Transverse colon (tissue), 4 donors: ENCODE data around the gene B3GNT7. TPM values are rescaled to one million over a fixed set of nuclear protein-coding genes. Genes with fewer than 3 reads are reported as not detected.
"Not testable (repeated sequence)": the region's sequence is repeated elsewhere in the genome, so short reads cannot be mapped to it uniquely, and the experiment has no call there.

Experiments
- DNase-seq: peaks from one replicate; pipeline ENCODE4 v3.0.0-alpha.2; 2019
- H3K27ac ChIP-seq, 4 donors: fragments of 200-600 bp; sonication (generic); 2 replicates each; pipeline ENCODE4 v1.5.1; 2016 to 2018; ENCODE audit warnings: inconsistent platforms in 4 of 4
- H3K27me3 ChIP-seq: fragments of 200-600 bp; sonication (generic); 2 replicates; pipeline ENCODE4 v1.5.1; 2017; ENCODE audit warnings: inconsistent platforms
- H3K36me3 ChIP-seq, 4 donors: fragments of 200-600 bp; sonication (generic); 2 replicates each; pipeline ENCODE4 v1.5.1; 2017 to 2019; ENCODE audit warnings: inconsistent platforms in 4 of 4
- H3K4me1 ChIP-seq, 4 donors: fragments of 200-600 bp; sonication (generic); 2 replicates each; pipeline ENCODE4 v1.5.1; 2017 to 2020; ENCODE audit warnings: inconsistent platforms in 4 of 4
- H3K4me3 ChIP-seq, 4 donors: fragments of 200-600 bp; sonication (generic); 1 replicate in 1 of 4; 2 replicates in 3 of 4; pipeline versions ENCODE4 v1.5.1 to v1.6.1; 2017 to 2019; ENCODE audit warnings: inconsistent platforms in 4 of 4
- H3K9me3 ChIP-seq, 2 donors: fragments of 200-600 bp; sonication (generic); 2 replicates each; pipeline ENCODE4 v1.5.1; 2017 to 2019; ENCODE audit warnings: inconsistent platforms in 2 of 2
- EP300 ChIP-seq: sonication (generic); formaldehyde crosslinking; IDR thresholded peaks from one replicate; pipeline ENCODE4 v1.6.1; 2017; ENCODE audit warnings: antibody characterized with exemption, low read depth
- POLR2A ChIP-seq: fragments of 450-650 bp; IDR thresholded peaks from one replicate; pipeline ENCODE4 v1.6.1; 2016; ENCODE audit warnings: antibody characterized with exemption, mild to moderate bottlenecking, moderate library complexity
- POLR2AphosphoS5 ChIP-seq, 3 donors: sonication (generic); formaldehyde crosslinking; IDR thresholded peaks; one replicate each; pipeline ENCODE4 v1.6.1; 2016; ENCODE audit warnings: antibody characterized with exemption in 3 of 3
- WGBS, 2 donors: methylation state at CpG; one replicate each; pipeline ENCODE4 v1.1.5; 2018; ENCODE audit warnings: low coverage in 1 of 2; 5-methylcytosine and 5-hydroxymethylcytosine counted together
- in situ Hi-C, 4 donors: fragments of 200-750 bp; cut with MboI; loops; one replicate each; pipeline versions ENCODE4 v1.15.0 to v1.15.1; 2017; ENCODE audit warnings: low sequenced_read_pairs in 3 of 4, low pct_ligation_motif_present in 1 of 4, low pct_unique_long_range_greater_than_20kb in 1 of 4
- intact Hi-C: fragments of 100-400 bp; cut with DNase I; formaldehyde crosslinking; loops from one replicate; pipeline ENCODE4 v1.15.1; 2023; ENCODE audit warnings: low total_unique reads
- total RNA-seq, 4 donors: library from RNA; depleted of rRNA; stranded (reverse); fragments of >200 nt; gene quantifications; one replicate each; pipeline ENCODE4 v1.1.0, GENCODE V29; 2016
- TF ChIP-seq, protein P1 (sequence below), 5 experiments: fragments of 200-600 bp in 3 of 5; fragments of 450-650 bp in 2 of 5; sonication (generic) in 3 of 5; IDR thresholded peaks; 1 replicate in 2 of 5; 2 replicates in 3 of 5; pipeline ENCODE4 v1.5.1; 2016 to 2017; ENCODE audit warnings: antibody characterized with exemption in 5 of 5, inconsistent platforms in 3 of 5, mild to moderate bottlenecking in 2 of 5, moderate library complexity in 1 of 5

B3GNT7 gene
- total RNA-seq, 4 donors from 2014 or later: 41.8 to 113 (median 55.2) TPM

DNA sequence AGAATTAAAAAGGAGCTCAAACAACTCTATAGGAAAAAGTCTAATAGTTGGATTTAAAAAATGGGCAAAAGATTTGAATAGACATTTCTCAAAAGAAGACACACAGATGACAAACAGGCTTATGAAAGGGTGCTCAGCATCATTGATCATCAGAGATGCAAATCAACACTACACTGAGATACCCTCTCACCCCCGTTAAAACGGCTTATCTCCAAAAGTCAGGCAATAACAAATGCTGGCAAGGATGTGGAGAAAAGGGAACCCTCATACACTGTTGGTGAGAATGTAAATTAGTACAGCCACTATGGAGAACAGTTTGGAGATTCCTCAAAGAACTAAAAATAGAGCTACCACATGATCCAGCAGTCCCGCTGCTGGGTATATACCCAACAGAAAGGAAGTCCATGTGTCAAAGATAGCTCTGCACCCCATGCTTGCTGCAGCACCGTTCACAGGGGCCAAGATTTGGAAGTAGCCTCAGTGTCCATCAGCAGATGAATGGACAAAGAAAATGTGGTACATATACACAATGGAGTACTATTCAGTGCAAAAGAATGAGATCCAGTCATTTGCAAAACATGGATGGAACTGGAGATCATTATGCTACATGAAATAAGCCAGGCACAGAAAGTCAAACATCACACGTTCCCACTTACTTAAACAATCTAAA, 46.7 kb upstream of the B3GNT7 start:
- intact Hi-C loops (no loop called here), in situ Hi-C loops (no loop called here)
- Histone ChIP-seq H3K9me3 (no peaks in the 10 kb centered on the region), H3K4me1 (peaks cover 0 to 14% (median under 1%) of the 10 kb centered on the region in 4 donors), H3K27me3 (no peaks in the 10 kb centered on the region), H3K27ac (peak overlapping the region in 2 of 4 donors; percentile 3 to 38), H3K36me3 (no peaks in the 10 kb centered on the region), H3K4me3 (no peak overlapping the region)
- DNase-seq: no peak
- TF ChIP-seq POLR2AphosphoS5 (IDR thresholded peaks at IDR 0.05): peak in 2 of 3 donors; percentile 7 to 42
- TF ChIP-seq, protein P1, sequence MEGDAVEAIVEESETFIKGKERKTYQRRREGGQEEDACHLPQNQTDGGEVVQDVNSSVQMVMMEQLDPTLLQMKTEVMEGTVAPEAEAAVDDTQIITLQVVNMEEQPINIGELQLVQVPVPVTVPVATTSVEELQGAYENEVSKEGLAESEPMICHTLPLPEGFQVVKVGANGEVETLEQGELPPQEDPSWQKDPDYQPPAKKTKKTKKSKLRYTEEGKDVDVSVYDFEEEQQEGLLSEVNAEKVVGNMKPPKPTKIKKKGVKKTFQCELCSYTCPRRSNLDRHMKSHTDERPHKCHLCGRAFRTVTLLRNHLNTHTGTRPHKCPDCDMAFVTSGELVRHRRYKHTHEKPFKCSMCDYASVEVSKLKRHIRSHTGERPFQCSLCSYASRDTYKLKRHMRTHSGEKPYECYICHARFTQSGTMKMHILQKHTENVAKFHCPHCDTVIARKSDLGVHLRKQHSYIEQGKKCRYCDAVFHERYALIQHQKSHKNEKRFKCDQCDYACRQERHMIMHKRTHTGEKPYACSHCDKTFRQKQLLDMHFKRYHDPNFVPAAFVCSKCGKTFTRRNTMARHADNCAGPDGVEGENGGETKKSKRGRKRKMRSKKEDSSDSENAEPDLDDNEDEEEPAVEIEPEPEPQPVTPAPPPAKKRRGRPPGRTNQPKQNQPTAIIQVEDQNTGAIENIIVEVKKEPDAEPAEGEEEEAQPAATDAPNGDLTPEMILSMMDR (IDR thresholded peaks at IDR 0.05): no peak
- TF ChIP-seq EP300: no peak
- no peak for TF ChIP-seq POLR2A
- WGBS, 2 donors: 59 to 68% methylated on average over 5 of the region's 5 CpGs

DNA sequence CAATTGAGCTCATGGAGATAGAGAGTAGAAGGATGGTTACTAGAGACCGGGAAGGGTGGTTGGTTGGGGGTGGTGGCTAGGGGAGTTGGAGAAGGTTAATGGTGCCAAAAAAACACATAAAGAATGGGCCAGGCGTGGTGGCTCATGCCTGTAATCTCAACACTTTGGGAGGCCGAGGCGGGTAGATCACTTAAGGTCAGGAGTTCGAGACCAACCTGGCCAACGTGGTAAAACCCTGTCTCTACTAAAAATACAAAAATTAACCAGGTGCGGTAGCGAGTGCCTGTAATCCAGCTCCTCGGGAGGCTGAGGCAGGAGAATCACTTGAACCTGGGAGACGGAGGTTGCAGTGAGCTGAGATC, 46.2 kb upstream of the B3GNT7 start:
- not testable (repeated sequence) for H3K9me3 ChIP-seq

DNA sequence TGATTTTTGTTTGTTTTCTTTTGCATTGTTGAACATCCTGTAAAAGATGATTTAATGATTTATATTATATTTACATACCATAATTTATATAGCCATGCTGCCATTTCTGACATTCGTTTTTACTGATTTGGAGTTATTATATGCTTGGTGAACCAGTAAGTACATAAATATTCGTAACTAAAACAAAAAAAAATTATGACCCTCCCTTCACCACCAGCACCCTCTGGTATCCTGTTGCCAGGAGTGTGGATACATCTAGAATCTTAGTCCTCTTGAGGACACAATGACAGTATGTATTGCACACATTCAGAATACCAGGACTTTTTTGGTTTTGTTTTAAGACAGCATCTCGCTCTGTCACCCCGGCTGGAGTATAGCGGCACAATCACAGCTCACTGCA, 43.9 kb upstream of the B3GNT7 start:
- Histone ChIP-seq H3K4me3 (no peak overlapping the region), H3K36me3 (no peaks in the 10 kb centered on the region), H3K27ac (no peak overlapping the region), H3K9me3 (no peaks in the 10 kb centered on the region), H3K4me1 (peaks cover 0 to 13% (median 0%) of the 10 kb centered on the region in 4 donors), H3K27me3 (no peaks in the 10 kb centered on the region)
- TF ChIP-seq POLR2AphosphoS5 (IDR thresholded peaks at IDR 0.05): no peak
- in situ Hi-C loops: no loop called here
- 59 to 66% methylated on average over 4 to 5 of the region's 5 CpGs for WGBS, 2 donors
- DNase-seq: peak; percentile 1
- intact Hi-C loops: no loop called here

More for the DNA sequence above, 46.2 kb upstream of the B3GNT7 start:
- intact Hi-C loops, in situ Hi-C loops, H3K4me3 ChIP-seq, H3K36me3 ChIP-seq, H3K27me3 ChIP-seq, DNase-seq: not testable (repeated sequence)
- Histone ChIP-seq H3K4me1 (peaks cover 0 to 13% (median 0%) of the 10 kb centered on the region in 4 donors), H3K27ac (peak overlapping the region in 2 of 4 donors; percentile 3 to 38)
- 78 to 86% methylated on average over 9 to 10 of the region's 10 CpGs for WGBS, 2 donors

DNA sequence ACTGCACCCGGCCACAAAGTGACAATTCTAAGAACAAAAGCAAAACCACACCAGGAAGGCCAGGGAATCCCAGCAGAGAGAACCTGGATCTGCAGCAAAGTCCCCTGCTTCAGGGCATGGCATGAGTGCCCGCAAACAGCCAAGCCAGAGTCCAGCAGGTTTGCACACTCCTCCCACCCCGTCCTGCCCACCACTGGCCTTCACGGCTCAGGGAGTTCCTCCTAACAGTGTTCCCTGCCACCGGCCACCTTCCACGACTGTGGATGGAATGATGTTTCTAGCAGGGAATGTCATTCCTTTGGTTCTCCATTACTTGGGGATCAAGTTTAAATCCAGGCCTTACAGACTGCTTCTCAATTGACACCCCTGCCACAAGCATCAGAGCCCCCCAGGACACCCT, 42.0 kb upstream of the B3GNT7 start:
- H3K36me3 ChIP-seq: no peaks in the 10 kb centered on the region
- H3K27ac ChIP-seq: no peak overlapping the region
- peaks cover 0 to 7% (median 0%) of the 10 kb centered on the region in 4 donors for H3K4me1 ChIP-seq
- peak; percentile 1 for DNase-seq
- no peaks in the 10 kb centered on the region for H3K27me3 ChIP-seq
- TF ChIP-seq POLR2AphosphoS5 (IDR thresholded peaks at IDR 0.05): no peak
- TF ChIP-seq, protein P1 (IDR thresholded peaks at IDR 0.05): no peak
- no peak for TF ChIP-seq POLR2A
- no peak for TF ChIP-seq EP300
- in situ Hi-C loops (no loop called here), intact Hi-C loops (no loop called here)
- no peaks in the 10 kb centered on the region for H3K9me3 ChIP-seq
- 87% methylated on average over 5 of the region's 6 CpGs; no CpG with 5 or more reads in 1 of the 2 donors for WGBS, 2 donors
- H3K4me3 ChIP-seq: no peak overlapping the region

DNA sequence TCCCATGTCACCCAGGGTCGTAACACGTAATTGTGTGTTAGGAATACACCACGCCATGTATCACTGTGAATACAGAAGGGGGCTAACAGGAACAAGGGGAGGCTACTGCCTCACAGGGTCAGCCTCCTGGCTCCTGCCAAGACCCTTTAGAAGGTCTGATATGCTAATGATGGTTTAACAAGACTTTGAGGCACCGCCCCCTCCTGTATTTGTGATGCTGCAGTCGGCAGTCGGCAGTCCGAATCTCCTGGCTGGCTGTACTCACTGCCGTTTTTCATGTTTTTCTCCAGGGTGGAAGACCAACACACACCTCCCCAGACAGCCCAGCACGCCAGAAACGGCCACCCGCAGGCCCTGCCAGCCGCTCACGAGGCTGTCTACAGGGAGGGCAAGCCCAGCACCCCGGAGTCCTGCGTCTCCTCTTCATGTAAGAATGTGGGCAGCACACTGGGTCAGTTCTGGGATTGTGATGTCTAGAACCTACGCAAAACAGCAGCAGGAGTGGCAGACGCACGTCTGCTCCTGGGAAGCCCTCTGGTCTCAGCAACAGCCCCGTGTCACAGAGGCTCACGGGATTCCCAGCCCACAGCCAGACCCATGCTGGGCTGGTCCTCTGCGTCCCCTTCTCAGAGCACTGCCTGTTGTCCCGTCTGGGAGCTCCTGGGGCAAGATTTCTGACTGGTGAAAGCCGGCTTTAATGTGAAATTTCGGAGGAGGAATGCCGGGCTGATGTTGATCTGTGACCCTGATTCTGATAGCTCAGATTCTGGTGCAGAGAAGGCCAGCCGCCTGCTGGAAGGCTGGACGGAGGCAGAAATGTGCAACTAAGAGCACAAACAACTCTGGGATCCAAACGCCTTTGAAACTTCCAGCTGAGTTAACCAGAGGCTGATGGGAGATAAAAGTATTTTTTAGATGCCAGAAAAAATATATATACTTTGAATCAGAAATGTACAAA, 39.7 kb upstream of the B3GNT7 start:
- no peak for DNase-seq
- intact Hi-C loops (no loop called here), in situ Hi-C loops (no loop called here)
- H3K4me3 ChIP-seq: no peak overlapping the region
- 76% methylated on average over 28 of the region's 28 CpGs; no CpG with 5 or more reads in 1 of the 2 donors for WGBS, 2 donors
- no peaks in the 10 kb centered on the region for H3K27me3 ChIP-seq
- TF ChIP-seq, protein P1 (IDR thresholded peaks at IDR 0.05): no peak
- TF ChIP-seq POLR2AphosphoS5 (IDR thresholded peaks at IDR 0.05) (peak in 1 of 3 donors; percentile 14), POLR2A (no peak)
- H3K27ac ChIP-seq: peak overlapping the region in 3 of 4 donors; percentile 5 to 61 (median 8)
- no peaks in the 10 kb centered on the region for H3K36me3 ChIP-seq
- peaks cover 0 to 5% (median 0%) of the 10 kb centered on the region in 4 donors for H3K4me1 ChIP-seq
- H3K9me3 ChIP-seq: no peaks in the 10 kb centered on the region
